GM23248 (cell line): Measurements from ENCODE around the gene PTPRD.

ENCODE experiments used
- EZH2 ChIP-seq: fragments of 200-600 bp; sonication (generic); IDR thresholded peaks from 2 replicates; pipeline ENCODE4 v1.6.1; 2018; ENCODE audit warnings: antibody characterized with exemption, mild to moderate bottlenecking; ENCODE audit not compliant: insufficient read depth, poor library complexity, severe bottlenecking
- EZH2phosphoT487 ChIP-seq: fragments of 200-600 bp; sonication (generic); IDR thresholded peaks from 2 replicates; pipeline ENCODE4 v1.6.1; 2018; ENCODE audit warnings: antibody characterized with exemption, moderate library complexity, mild to moderate bottlenecking, low read depth; ENCODE audit not compliant: insufficient read depth

DNA sequence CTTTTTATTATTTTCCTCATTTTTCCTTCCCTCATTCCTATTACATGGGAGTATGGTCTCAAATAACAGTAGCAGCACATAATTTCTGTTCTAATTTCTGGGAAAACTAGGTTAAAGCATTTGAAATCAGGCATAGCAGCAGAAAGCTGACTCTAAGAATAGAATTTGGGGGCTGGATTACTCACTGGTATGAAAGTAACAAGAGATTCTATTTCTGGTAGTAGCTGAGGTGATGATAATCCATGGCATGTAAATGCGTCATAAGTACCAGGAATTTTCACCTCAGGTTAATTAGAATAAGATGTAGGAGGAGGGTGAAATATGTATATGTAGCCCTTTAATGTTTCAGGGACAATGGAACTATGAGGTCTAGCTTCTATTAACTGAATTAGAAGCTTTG is 662.0 kb downstream of the PTPRD start:
- TF ChIP-seq EZH2 (no peak), EZH2phosphoT487 (no peak)
